DMS53 treated with DMSO at 0.1 percent for 48 hours (cell line): ENCODE measurements around the gene ZNF497.
"Not testable (repeated sequence)": the region's sequence is repeated elsewhere in the genome, so short reads cannot be mapped to it uniquely, and the experiment has no call there.

Experiments
- DNase-seq: peaks from one replicate; lab custom pipeline; 2025; ENCODE audit not compliant: unreplicated experiment; lab: John Stamatoyannopoulos, UW

ZNF497 gene

GRCh38 chr19:58362272-58362994 is at the start of gene ZNF497:
TSS of gene ZNF497 (minus strand) at chr19:58362751. CDS start at chr19:58357635, 5,116 bp downstream.
- DNase-seq = peak; percentile 90

GRCh38 chr19:58409010-58409790 is 46.6 kb upstream of the ZNF497 start:
- DNase-seq = no peak

DNA sequence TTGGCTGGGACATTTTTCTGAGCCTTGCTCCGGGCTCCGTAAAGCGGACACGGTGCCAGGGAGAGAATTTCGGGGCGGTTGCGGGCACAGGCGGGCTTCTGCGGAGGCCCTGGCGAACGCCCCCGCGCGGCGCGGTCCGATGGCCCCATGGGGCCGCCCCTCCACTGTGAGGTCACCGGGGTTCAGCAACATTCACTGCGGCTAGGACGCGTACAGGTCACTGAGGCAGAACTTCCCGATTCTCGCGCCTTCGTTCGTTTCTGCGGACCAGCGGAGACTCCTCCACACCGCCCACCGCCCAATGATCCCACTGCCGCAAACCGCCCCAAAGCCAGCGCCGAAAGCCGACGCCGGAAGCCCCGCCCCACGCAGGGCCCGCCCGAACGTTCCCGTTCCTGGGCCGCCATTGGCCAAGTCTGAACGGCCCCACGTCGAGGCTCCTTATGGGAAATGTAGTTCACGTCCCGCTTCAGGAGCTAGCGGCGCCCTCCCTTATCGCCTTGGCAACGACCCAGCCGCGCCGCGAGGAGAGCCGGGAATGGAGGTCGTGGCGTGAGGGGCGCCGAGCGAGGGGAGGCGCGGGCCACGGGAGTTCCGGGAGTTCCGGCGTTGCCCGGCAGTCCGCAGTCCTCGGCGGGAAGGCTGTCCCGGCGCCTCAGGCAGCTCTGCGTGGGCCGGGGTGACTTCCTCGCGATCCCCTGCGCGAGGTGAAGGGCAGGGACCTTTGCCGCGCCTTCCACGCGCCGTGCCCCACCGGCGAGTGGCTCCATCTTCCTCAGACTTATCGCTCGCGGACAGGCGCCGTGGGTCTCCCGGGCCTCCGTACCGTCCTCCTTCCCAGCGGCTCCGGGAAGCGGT is 45.8 kb upstream of the ZNF497 start, which contains the start of gene ZNF584:
TSS of gene ZNF584 (plus strand) at position 498 of the 858 bp plus-strand sequence. CDS start 499 bp downstream, outside the sequence.
- DNase-seq = peak; percentile 80

DNA sequence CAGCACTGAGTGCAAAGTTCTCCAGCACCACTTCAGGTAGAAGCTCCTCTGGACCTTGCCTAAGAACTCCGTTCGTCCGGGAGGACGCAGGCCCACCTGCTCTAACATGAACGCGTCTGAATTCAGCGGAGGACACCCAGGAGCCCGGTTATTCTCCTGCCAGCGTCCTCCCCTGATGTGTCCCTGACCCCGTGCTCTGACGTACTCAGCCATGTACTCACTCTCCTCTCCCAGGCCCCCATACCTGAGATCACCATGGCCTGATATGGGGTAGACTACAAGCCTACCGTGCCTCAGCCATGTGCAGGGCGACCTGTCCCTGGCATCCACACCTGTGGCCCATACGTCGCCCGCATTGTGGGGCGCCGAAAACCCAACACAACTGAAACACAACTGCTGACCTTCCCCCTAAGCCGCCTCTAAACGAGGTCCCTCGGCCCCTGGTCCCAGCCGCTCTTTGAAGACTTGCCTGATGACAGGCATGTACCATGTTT is 45.2 kb upstream of the ZNF497 start:
- no peak for DNase-seq

- no peak for DNase-seq
Measured at GRCh38 chr19:58406818-58407657, 44.5 kb upstream of the ZNF497 start.

GRCh38 chr19:58403920-58404478 is 41.4 kb upstream of the ZNF497 start:
- DNase-seq = not testable (repeated sequence)

DNA sequence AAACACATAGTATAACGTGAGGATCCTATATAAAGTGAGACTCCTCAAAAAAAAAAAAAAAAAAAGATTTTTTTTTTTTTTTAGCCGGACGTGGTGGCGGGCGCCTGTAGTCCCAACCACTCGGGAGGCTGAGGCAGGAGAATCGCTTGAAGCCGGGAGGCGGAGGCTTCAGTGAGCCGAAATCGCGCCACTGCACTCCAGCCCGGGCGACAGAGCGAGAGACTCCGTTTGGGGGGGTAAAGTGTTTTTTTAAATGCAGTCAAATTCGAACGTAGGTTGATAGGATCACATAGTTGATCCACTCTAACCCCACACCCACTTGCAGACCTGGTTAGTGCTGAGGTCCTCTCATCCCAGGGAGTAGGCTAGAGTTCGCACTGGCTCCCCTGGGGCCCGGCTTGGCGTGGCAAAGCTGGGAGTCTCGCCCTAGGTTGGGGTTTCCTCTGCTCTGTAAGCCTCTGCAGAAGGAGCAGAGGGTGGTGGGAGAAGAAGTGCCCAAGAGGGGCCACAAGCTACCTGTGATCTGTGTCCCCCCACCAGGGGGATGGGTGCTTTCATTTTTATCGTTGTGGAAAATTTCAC is 39.4 kb upstream of the ZNF497 start:
- no peak for DNase-seq

- peak; percentile 98 for DNase-seq
Measured at GRCh38 chr19:58400916-58401839, 38.6 kb upstream of the ZNF497 start.

GRCh38 chr19:58400316-58400915 is 37.9 kb upstream of the ZNF497 start:
- no peak for DNase-seq

DNA sequence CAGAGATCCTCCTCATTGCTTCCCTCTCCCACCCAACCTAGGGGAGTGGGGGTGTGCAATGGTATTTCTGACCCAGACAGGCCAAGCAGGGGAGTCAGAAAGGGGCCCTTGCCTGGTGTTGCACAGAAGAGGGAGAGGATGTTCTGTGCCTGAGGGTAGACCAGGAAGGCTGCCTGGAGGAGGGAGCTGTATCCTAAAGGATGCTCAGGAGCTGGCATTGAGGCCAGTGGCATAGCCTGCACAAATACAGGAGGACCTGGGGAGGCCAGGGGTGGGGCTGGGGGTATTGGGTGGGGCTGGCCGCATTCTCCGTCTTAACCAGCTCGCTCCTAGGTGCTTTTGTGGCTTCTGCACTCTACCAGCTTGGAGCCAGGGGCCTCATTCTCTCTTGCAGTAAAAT is 37.4 kb upstream of the ZNF497 start:
- DNase-seq = no peak

- no peak for DNase-seq
Measured at GRCh38 chr19:58398545-58398944, 36.0 kb upstream of the ZNF497 start.

DNA sequence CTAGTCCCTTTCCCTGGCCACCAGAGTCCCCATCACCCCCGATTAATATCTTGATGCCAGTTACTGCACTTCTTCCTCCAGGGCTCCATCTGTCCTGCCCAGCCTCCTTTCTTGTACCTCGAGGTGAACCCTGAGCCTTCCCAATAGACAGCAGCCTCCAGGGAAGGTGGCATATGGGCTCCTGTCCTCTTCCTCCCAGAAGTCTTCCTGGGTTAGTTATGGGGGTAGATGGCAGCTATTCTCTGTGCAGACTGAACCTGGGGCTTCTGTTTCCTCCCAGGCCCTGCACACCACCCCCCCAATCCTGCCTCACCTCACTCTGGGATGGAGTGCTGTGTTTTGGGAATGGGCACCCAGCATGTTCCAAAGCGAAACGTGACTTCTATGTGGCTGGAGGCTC is 35.5 kb upstream of the ZNF497 start:
- no peak for DNase-seq

- no peak for DNase-seq
Measured at GRCh38 chr19:58397533-58398037, 35.0 kb upstream of the ZNF497 start.

DNA sequence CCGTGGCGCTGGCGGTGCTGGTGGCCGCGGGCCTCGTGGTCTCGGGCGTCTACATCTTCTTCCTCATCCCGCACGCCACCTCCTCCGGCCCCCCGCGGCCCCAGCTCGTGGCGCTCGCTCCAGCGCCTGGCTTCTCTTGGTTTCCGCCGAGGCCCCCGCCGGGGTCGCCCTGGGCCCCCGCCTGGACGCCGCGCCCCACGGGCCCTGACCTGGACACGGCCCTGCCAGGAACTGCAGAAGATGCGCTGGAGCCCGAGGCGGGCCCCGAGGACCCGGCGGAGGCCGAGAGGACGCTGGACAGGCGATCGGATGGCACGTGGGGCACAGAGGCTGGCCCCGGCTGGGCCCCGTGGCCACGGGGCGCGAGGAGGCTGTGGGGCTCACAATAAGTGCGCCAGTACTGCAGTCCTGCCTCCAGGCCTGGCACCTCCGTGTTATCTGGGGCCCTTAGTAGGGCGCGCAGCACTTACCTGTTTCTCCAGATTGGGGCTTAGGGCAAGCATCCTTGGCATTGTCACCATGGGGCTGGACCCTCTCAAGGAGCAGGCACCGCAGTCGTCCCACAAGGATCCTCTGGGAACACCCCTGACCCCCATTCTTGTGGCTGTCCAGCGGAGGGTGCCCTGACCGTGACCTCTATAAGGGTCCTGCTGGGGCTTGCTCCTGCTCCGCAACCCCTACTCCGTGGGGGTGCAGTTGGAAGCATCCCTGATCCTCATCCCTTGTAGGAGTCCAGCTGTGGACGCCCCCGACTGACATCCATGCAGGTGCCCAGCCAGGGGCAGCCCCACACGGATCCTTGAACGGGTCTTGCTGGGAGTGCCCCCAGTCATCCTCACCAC is 34.4 kb upstream of the ZNF497 start:
- no peak for DNase-seq

GRCh38 chr19:58395979-58396627 is 33.6 kb upstream of the ZNF497 start:
- DNase-seq = no peak

DNA sequence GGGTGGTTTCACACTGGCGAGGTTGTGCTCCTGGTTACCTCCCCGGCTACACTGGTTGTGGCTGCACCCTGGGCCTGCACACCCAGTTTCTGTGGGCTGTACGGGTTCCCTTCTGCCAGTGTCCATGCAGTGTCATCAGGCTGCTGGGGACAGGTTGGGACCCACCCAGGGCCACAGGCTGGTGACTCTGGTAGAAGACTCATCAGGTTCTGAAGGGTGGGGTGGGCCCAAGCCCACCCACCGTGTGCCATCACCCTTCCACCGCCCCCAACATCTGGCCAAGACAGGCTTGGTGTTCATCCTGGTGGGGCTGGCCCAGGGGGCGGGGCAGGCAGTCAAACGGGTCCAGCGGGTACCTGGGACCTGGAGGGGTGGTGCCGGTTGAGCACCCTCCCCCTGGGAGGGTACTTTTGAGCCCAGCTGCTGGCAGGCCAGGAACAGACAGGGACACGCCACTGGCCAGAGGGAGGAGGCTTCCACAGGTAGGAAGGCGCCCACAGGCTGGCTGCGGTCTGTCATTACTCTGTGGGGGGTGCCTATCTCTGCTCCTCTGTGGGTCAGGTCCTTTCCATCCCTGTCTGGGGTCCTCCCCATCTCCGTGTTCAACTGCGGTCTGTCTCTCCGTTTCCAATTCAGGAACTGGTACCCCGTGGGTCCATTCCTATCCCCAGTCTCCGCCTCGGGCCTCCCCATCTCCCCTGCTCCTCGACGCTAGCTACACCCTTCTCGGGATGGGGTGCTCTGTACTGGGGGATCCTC is 32.8 kb upstream of the ZNF497 start, which contains the start of gene RNF225:
TSS of gene RNF225 (plus strand) at position 437 of the 759 bp plus-strand sequence. CDS start 434 bp downstream, outside the sequence.
- peak; percentile 73 for DNase-seq
